ENCODE results near the gene VEGFA. TPM values are rescaled to one million over a fixed set of nuclear protein-coding genes. Genes with fewer than 3 reads are reported as not detected.

Gene VEGFA
- polyA plus RNA-seq, 1 donor from 2014 or later, result 7.3 TPM

DNA sequence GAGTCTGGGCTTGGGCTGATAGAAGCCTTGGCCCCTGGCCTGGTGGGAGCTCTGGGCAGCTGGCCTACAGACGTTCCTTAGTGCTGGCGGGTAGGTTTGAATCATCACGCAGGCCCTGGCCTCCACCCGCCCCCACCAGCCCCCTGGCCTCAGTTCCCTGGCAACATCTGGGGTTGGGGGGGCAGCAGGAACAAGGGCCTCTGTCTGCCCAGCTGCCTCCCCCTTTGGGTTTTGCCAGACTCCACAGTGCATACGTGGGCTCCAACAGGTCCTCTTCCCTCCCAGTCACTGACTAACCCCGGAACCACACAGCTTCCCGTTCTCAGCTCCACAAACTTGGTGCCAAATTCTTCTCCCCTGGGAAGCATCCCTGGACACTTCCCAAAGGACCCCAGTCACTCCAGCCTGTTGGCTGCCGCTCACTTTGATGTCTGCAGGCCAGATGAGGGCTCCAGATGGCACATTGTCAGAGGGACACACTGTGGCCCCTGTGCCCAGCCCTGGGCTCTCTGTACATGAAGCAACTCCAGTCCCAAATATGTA is 957 bp upstream of the VEGFA start:
- Histone ChIP-seq H3K9ac (ENCODE audit: low read length) (no peak overlapping the region), H3K4me3 (ENCODE audit: low read length) (no peak overlapping the region), H3K9me2 (ENCODE audit: insufficient read depth, low read length) (no peaks in the 10 kb centered on the region), H3K27ac (ENCODE audit: low read length) (no peak overlapping the region), H2AFZ (ENCODE audit: low read depth, low read length) (no peak overlapping the region), H3K9me3 (ENCODE audit: low read length) (no peaks in the 10 kb centered on the region), H4K20me1 (ENCODE audit: insufficient read depth) (no peaks in the 10 kb centered on the region), H3K36me3 (ENCODE audit: insufficient read depth, low read length) (no peaks in the 10 kb centered on the region), H3F3A (ENCODE audit: insufficient read depth, low read length, poor library complexity, severe bottlenecking) (no peaks in the 10 kb centered on the region), H3K79me2 (replicated peaks; ENCODE audit: insufficient read depth, low read length) (peaks cover 13% of the 10 kb centered on the region), H3K27me3 (ENCODE audit: insufficient read depth, low read depth, low read length) (peaks cover 27% of the 10 kb centered on the region), H3K4me2 (ENCODE audit: low read length) (no peak overlapping the region)
- TF ChIP-seq TAF1 (IDR thresholded peaks at IDR 0.05; ENCODE audit: low read depth), result no peak
- TF ChIP-seq MXI1 (conservative IDR thresholded peaks at IDR 0.05; ENCODE audit: poor library complexity, severe bottlenecking), result no peak
- TF ChIP-seq SMC3 (conservative IDR thresholded peaks at IDR 0.05; ENCODE audit: poor library complexity), result no peak
- no peak for TF ChIP-seq EP300 (conservative IDR thresholded peaks at IDR 0.05; ENCODE audit: poor library complexity, severe bottlenecking)
- TF ChIP-seq, protein P1, sequence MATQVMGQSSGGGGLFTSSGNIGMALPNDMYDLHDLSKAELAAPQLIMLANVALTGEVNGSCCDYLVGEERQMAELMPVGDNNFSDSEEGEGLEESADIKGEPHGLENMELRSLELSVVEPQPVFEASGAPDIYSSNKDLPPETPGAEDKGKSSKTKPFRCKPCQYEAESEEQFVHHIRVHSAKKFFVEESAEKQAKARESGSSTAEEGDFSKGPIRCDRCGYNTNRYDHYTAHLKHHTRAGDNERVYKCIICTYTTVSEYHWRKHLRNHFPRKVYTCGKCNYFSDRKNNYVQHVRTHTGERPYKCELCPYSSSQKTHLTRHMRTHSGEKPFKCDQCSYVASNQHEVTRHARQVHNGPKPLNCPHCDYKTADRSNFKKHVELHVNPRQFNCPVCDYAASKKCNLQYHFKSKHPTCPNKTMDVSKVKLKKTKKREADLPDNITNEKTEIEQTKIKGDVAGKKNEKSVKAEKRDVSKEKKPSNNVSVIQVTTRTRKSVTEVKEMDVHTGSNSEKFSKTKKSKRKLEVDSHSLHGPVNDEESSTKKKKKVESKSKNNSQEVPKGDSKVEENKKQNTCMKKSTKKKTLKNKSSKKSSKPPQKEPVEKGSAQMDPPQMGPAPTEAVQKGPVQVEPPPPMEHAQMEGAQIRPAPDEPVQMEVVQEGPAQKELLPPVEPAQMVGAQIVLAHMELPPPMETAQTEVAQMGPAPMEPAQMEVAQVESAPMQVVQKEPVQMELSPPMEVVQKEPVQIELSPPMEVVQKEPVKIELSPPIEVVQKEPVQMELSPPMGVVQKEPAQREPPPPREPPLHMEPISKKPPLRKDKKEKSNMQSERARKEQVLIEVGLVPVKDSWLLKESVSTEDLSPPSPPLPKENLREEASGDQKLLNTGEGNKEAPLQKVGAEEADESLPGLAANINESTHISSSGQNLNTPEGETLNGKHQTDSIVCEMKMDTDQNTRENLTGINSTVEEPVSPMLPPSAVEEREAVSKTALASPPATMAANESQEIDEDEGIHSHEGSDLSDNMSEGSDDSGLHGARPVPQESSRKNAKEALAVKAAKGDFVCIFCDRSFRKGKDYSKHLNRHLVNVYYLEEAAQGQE (IDR thresholded peaks at IDR 0.05; ENCODE audit: borderline replicate concordance), result no peak

DNA sequence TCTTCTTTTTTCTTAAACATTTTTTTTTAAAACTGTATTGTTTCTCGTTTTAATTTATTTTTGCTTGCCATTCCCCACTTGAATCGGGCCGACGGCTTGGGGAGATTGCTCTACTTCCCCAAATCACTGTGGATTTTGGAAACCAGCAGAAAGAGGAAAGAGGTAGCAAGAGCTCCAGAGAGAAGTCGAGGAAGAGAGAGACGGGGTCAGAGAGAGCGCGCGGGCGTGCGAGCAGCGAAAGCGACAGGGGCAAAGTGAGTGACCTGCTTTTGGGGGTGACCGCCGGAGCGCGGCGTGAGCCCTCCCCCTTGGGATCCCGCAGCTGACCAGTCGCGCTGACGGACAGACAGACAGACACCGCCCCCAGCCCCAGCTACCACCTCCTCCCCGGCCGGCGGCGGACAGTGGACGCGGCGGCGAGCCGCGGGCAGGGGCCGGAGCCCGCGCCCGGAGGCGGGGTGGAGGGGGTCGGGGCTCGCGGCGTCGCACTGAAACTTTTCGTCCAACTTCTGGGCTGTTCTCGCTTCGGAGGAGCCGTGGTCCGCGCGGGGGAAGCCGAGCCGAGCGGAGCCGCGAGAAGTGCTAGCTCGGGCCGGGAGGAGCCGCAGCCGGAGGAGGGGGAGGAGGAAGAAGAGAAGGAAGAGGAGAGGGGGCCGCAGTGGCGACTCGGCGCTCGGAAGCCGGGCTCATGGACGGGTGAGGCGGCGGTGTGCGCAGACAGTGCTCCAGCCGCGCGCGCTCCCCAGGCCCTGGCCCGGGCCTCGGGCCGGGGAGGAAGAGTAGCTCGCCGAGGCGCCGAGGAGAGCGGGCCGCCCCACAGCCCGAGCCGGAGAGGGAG is 580 bp downstream of the VEGFA start:
- Histone ChIP-seq H3K9me2 (ENCODE audit: insufficient read depth, low read length) (no peaks in the 10 kb centered on the region), H3F3A (ENCODE audit: insufficient read depth, low read length, poor library complexity, severe bottlenecking) (no peaks in the 10 kb centered on the region), H3K27ac (ENCODE audit: low read length) (no peak overlapping the region), H3K9ac (ENCODE audit: low read length) (peak overlapping the region; percentile 43), H3K36me3 (ENCODE audit: insufficient read depth, low read length) (no peaks in the 10 kb centered on the region), H2AFZ (ENCODE audit: low read depth, low read length) (no peak overlapping the region), H3K9me3 (ENCODE audit: low read length) (no peaks in the 10 kb centered on the region), H4K20me1 (ENCODE audit: insufficient read depth) (no peaks in the 10 kb centered on the region), H3K4me3 (ENCODE audit: low read length) (peak overlapping the region; percentile 67), H3K27me3 (ENCODE audit: insufficient read depth, low read depth, low read length) (peaks cover 27% of the 10 kb centered on the region), H3K79me2 (replicated peaks; ENCODE audit: insufficient read depth, low read length) (peaks cover 13% of the 10 kb centered on the region), H3K4me2 (ENCODE audit: low read length) (peak overlapping the region; percentile 66)
- no peak for TF ChIP-seq SMC3 (conservative IDR thresholded peaks at IDR 0.05; ENCODE audit: poor library complexity)
- TF ChIP-seq, protein P1 (IDR thresholded peaks at IDR 0.05; ENCODE audit: borderline replicate concordance), result no peak
- peak; percentile 49 for TF ChIP-seq EZH2 (IDR thresholded peaks at IDR 0.05; ENCODE audit: borderline replicate concordance, insufficient read depth, low read length, poor library complexity, severe bottlenecking)

Data from neural cell (in vitro differentiated cells).